MCF 10A (cell line): ENCODE results near the gene STRN4. TPM values are rescaled to one million over a fixed set of nuclear protein-coding genes. Genes with fewer than 3 reads are reported as not detected.

Experiments used
- BruUV-seq: library from RNA; stranded (reverse); fragments of 400-500 nt; replicated peaks from 2 replicates; lab custom pipeline; 2021; lab: Mats Ljungman, UMichigan
- CTCF ChIA-PET: fragments of 300-600 bp; sonication (Branson Sonifier 250); formaldehyde crosslinking; extraction: SDS; loops from one replicate; lab custom pipeline; 2021; ENCODE audit warnings: antibody characterized with exemption, inconsistent platforms; lab: Yijun Ruan, JAX
- POLR2A ChIA-PET: fragments of 300-600, 350-650 bp; sonication (Branson Sonifier 250); formaldehyde crosslinking; extraction: SDS; loops from one replicate; lab custom pipeline; 2020; ENCODE audit warnings: antibody characterized with exemption, inconsistent platforms; lab: Yijun Ruan, JAX
- DNase-seq: peaks from one replicate; pipeline ENCODE4 v3.0.0-alpha.2; 2018; ENCODE audit not compliant: unreplicated experiment
- H3K27ac Mint-ChIP-seq: one replicate; pipeline ENCODE4 v1.8.0; 2022; ENCODE audit warnings: mild to moderate bottlenecking, low read depth, mixed read lengths; ENCODE audit not compliant: unreplicated experiment
- H3K27me3 Mint-ChIP-seq: one replicate; pipeline ENCODE4 v1.8.0; 2022; ENCODE audit warnings: mixed read lengths; ENCODE audit not compliant: insufficient read depth, unreplicated experiment
- H3K36me3 Mint-ChIP-seq: one replicate; pipeline ENCODE4 v1.8.0; 2022; ENCODE audit warnings: mild to moderate bottlenecking, moderate library complexity, mixed read lengths; ENCODE audit not compliant: insufficient read depth, unreplicated experiment
- H3K4me1 Mint-ChIP-seq: one replicate; pipeline ENCODE4 v1.8.0; 2022; ENCODE audit warnings: mixed read lengths; ENCODE audit not compliant: insufficient read depth, unreplicated experiment
- H3K4me3 Mint-ChIP-seq: one replicate; pipeline ENCODE4 v1.8.0; 2022; ENCODE audit warnings: mild to moderate bottlenecking, moderate library complexity, mixed read lengths; ENCODE audit not compliant: unreplicated experiment
- H3K9me3 Mint-ChIP-seq: one replicate; pipeline ENCODE4 v1.8.0; 2022; ENCODE audit warnings: mixed read lengths; ENCODE audit not compliant: unreplicated experiment
- intact Hi-C: fragments of 100-400 bp; cut with micrococcal nuclease; formaldehyde crosslinking; loops from 2 replicates; pipeline ENCODE4 v1.14.1; 2022
- total RNA-seq: library from RNA; stranded (reverse); gene quantifications from 2 replicates; pipeline ENCODE4 v1.2.3, GENCODE V29; 2022
- TF ChIP-seq, protein P1 (sequence below): fragments of 200-600 bp; IDR thresholded peaks from one replicate; pipeline ENCODE4 v1.8.0; 2022; ENCODE audit warnings: antibody characterized with exemption, mild to moderate bottlenecking; ENCODE audit not compliant: unreplicated experiment

Gene STRN4
- total RNA-seq, 1 experiment from 2014 or later: 92.3 TPM

DNA sequence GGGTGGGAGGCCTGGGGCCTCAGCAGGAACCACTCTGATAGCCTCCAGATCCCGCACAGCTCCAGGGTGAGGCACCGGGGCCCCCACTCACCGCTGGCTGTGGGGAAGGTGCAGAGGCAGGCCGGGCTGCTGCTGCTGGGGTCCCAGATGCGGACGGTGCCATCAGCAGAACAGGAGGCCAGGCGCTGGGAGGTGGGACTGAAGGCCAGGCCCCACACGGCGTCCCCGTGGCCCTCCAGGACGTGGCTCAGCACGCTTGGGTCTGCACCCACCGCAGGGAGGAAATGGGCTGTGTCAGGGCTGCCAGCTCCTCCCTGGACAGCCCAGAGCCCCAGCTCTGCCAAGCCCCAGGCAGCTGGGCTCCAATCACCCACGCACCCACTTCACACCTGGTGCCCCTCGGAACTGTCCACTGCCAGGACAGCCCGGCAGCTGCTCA lies 23.2 kb downstream of the STRN4 start:
- Mint-ChIP-seq H3K9me3 (no peaks in the 10 kb centered on the region), H3K27ac (no peak overlapping the region), H3K4me1 (no peaks in the 10 kb centered on the region), H3K36me3 (peaks cover 54% of the 10 kb centered on the region), H3K4me3 (no peak overlapping the region), H3K27me3 (no peaks in the 10 kb centered on the region)
- intact Hi-C loops: no loop called here
- ChIA-PET CTCF (interaction anchor here (0.8 to 1.0 kb wide), 2 partner anchors 19 to 61 kb away, joined by 3 read pairs; no protein-coding TSS in a partner anchor), POLR2A (interaction anchor here (1.1 kb wide), 1 partner anchor 8 kb away, joined by 3 read pairs; no protein-coding TSS in a partner anchor)
- no peak for DNase-seq
- TF ChIP-seq, protein P1, sequence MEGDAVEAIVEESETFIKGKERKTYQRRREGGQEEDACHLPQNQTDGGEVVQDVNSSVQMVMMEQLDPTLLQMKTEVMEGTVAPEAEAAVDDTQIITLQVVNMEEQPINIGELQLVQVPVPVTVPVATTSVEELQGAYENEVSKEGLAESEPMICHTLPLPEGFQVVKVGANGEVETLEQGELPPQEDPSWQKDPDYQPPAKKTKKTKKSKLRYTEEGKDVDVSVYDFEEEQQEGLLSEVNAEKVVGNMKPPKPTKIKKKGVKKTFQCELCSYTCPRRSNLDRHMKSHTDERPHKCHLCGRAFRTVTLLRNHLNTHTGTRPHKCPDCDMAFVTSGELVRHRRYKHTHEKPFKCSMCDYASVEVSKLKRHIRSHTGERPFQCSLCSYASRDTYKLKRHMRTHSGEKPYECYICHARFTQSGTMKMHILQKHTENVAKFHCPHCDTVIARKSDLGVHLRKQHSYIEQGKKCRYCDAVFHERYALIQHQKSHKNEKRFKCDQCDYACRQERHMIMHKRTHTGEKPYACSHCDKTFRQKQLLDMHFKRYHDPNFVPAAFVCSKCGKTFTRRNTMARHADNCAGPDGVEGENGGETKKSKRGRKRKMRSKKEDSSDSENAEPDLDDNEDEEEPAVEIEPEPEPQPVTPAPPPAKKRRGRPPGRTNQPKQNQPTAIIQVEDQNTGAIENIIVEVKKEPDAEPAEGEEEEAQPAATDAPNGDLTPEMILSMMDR: no peak
- BruUV-seq: no TSS peak

DNA sequence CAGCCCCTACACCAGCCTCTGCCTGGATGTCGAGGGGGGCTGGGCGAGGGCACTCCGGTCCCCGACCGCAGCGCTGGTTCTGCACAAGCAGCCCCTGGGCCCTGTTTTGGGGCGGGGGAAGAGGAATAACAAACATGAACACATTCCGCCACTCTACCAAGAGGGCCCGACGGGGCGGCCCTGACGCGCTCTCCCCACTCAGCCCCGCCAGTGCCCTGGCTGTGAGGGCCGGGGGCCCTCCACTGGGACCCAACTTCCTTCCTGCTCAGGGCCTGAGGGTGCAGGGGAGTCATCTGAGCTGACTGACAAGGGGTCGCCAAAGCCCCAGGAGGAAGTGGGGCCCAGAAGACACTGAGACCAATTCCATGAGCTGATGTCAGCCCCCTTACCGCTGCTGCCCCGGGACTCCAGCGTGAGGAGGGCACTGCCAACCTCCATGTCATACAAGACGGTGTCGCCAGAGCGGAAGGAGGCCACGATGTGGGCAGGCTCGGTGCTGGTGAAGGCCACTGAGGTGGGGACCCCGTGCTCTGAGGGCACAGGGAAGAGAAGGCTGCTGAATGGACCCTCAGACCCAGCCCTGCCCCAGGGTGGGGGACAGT lies 23.7 kb downstream of the STRN4 start:
- TF ChIP-seq, protein P1: no peak
- intact Hi-C loops: no loop called here
- ChIA-PET POLR2A (no interaction called here), CTCF (interaction anchor here (1.0 kb wide), 1 partner anchor 19 kb away, joined by 3 read pairs; no protein-coding TSS in a partner anchor)
- H3K27me3 Mint-ChIP-seq: no peaks in the 10 kb centered on the region
- DNase-seq: no peak
- BruUV-seq: no TSS peak
- H3K4me3 Mint-ChIP-seq: no peak overlapping the region
- no peak overlapping the region for H3K27ac Mint-ChIP-seq
- no peaks in the 10 kb centered on the region for H3K4me1 Mint-ChIP-seq
- peaks cover 54% of the 10 kb centered on the region for H3K36me3 Mint-ChIP-seq
- no peaks in the 10 kb centered on the region for H3K9me3 Mint-ChIP-seq

DNA sequence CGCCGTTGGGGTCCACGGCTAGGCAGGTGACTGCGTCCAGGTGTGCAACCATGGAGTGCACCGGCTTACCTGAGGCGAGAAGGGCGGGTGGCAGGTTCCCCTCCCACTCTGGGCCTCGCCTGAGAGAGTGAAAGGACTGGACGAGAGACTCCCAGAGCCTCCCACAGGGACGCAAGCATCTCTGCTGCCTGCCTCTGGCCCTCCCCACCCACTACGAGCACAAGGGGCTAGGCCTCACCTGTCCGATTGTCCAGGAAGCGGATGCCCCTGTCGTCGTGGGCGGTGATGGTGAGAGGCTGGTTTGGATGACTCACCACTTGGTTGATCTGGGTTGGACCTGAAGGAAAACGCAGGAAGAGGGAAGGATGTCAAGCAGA lies 24.3 kb downstream of the STRN4 start:
- no peak overlapping the region for H3K27ac Mint-ChIP-seq
- BruUV-seq: no TSS peak
- ChIA-PET POLR2A (no interaction called here), CTCF (no interaction called here)
- H3K9me3 Mint-ChIP-seq: no peaks in the 10 kb centered on the region
- H3K4me1 Mint-ChIP-seq: no peaks in the 10 kb centered on the region
- H3K4me3 Mint-ChIP-seq: no peak overlapping the region
- intact Hi-C loops: no loop called here
- no peak for DNase-seq
- TF ChIP-seq, protein P1: no peak
- H3K36me3 Mint-ChIP-seq: peaks cover 50% of the 10 kb centered on the region
- H3K27me3 Mint-ChIP-seq: no peaks in the 10 kb centered on the region

DNA sequence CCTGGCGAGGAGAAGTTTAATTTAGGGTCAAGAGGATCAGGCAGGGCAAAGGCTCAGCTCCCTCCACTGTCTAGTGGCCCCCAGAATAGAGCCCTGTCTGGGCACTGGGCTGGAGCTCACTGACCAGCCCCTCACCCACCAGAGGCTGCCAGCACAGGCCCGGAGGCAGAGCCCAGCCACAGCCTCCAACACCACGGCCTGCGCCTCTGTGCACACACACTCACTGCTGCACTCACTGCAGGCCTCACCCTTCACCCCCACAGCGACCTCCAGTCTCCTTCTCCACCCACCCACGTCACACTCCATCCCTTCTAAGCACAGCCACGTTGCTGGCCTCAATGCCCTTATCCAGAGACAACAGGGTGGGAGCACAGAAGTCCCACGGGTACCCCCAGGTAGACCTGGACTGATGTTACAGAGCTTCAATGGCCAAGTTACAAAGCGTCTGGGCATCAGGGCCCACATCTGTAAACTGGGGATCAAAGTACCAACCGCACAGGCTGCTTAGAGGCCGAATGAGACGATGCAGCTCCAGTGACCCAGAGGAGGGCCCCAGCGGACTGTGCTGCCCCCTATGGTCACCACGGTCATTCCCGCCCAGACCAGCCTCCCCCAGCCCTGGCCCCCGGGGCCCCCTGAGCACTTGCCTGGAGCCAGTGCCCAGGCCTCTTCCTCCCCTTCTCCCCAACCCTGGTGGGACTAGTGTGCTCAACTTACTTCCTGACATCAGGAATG lies 24.8 kb downstream of the STRN4 start:
- CTCF ChIA-PET: no interaction called here
- POLR2A ChIA-PET: interaction anchor here (0.6 kb wide), 1 partner anchor 120 kb away, joined by 4 read pairs; the partner anchor contains the start of gene CALM3
- no peak overlapping the region for H3K27ac Mint-ChIP-seq

More for the DNA sequence above, 24.8 kb downstream of the STRN4 start:
- Mint-ChIP-seq H3K4me3 (no peak overlapping the region), H3K4me1 (no peaks in the 10 kb centered on the region), H3K27me3 (no peaks in the 10 kb centered on the region), H3K36me3 (peaks cover 46% of the 10 kb centered on the region), H3K9me3 (no peaks in the 10 kb centered on the region)
- no peak for DNase-seq
- TF ChIP-seq, protein P1: no peak
- no TSS peak for BruUV-seq
- intact Hi-C loops: no loop called here
